Measurements from ENCODE around the gene PIGS.
"Not testable (repeated sequence)": the region's sequence is repeated elsewhere in the genome, so short reads cannot be mapped to it uniquely, and the experiment has no call there.

The PIGS gene

GRCh38 chr17:28578246-28579195 lies 7.2 kb upstream of the PIGS start:
- DNase-seq, result no peak

GRCh38 chr17:28577466-28577824 lies 6.1 kb upstream of the PIGS start:
- DNase-seq, result no peak

GRCh38 chr17:28576758-28577465 lies 5.6 kb upstream of the PIGS start, which contains the start of gene ALDOC:
Gene ALDOC, minus strand, starts transcription at chr17:28576895. Its CDS starts 1,363 bp downstream, at chr17:28575532.
- DNase-seq, result peak; percentile 97

- DNase-seq, result not testable (repeated sequence)
These were observed 4.7 kb upstream of the PIGS start for GRCh38 chr17:28576016-28576415.

- no peak for DNase-seq
These were observed 3.9 kb upstream of the PIGS start for GRCh38 chr17:28575126-28575795.

- DNase-seq, result no peak
These were observed 3.2 kb upstream of the PIGS start for GRCh38 chr17:28574526-28574925.

GRCh38 chr17:28573966-28574480 lies 2.7 kb upstream of the PIGS start:
- no peak for DNase-seq

GRCh38 chr17:28573521-28573920 lies 2.2 kb upstream of the PIGS start:
- DNase-seq, result no peak

GRCh38 chr17:28573040-28573380 lies 1.7 kb upstream of the PIGS start:
- no peak for DNase-seq

GRCh38 chr17:28572259-28573039 lies 1.1 kb upstream of the PIGS start:
- no peak for DNase-seq

- peak; percentile 50 for DNase-seq
These were observed 486 bp downstream of the PIGS start for GRCh38 chr17:28570716-28571360.

GRCh38 chr17:28569446-28569845 lies 1.9 kb downstream of the PIGS start:
- no peak for DNase-seq

- DNase-seq, result no peak
These were observed 3.7 kb downstream of the PIGS start for GRCh38 chr17:28567604-28568003.

- DNase-seq, result no peak
These were observed 7.8 kb downstream of the PIGS start for GRCh38 chr17:28563475-28563874.

- DNase-seq, result no peak
These were observed 16.3 kb downstream of the PIGS start for GRCh38 chr17:28555022-28555421.

GRCh38 chr17:28554565-28554964 lies 16.8 kb downstream of the PIGS start:
- no peak for DNase-seq

GRCh38 chr17:28553000-28553505 lies 18.3 kb downstream of the PIGS start:
- DNase-seq, result no peak

GRCh38 chr17:28552176-28552999 lies 18.9 kb downstream of the PIGS start, which contains the start of gene UNC119:
Gene UNC119, minus strand, starts transcription at chr17:28552624. Its CDS starts 67 bp downstream, at chr17:28552557.
- peak; percentile 70 for DNase-seq

GRCh38 chr17:28551421-28552175 lies 19.7 kb downstream of the PIGS start:
- no peak for DNase-seq

- DNase-seq, result no peak
These were observed 20.5 kb downstream of the PIGS start for GRCh38 chr17:28550858-28551257.

Data from effector CD4-positive, alpha-beta T cell (primary cell).